ENCODE data around the gene MBNL3. TPM values are rescaled to one million over a fixed set of nuclear protein-coding genes. Genes with fewer than 3 reads are reported as not detected.

The MBNL3 gene
- total RNA-seq, 1 donor from 2014 or later, result 3.1 TPM

DNA sequence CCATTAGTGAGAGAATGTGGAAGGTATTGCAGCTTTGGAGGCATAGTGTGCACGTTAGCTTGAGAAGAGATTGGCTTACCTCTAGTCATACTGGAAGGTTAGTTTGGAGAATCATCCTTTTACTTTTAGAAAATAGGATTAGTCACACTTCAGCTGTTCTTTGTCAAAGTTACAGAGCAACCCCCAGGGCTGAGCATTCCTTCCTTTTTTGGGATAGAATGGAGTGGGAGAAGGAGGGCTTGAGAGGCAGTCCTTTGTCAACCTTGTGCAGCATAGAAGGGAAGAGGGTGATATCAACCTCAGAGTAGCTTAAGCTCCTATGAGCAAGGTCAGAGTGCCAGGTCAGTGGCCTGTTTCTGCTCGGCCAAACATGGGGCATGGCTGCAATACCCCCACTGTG is 8.6 kb upstream of the MBNL3 start:
- Histone ChIP-seq H3K36me3 (no peaks in the 10 kb centered on the region), H3K4me1 (no peaks in the 10 kb centered on the region), H3K27ac (no peak overlapping the region), H3K4me3 (no peak overlapping the region), H3K9me3 (no peaks in the 10 kb centered on the region), H3K27me3 (no peaks in the 10 kb centered on the region)
- no peak for DNase-seq (ENCODE audit: low spot score in 2 of 2)
- intact Hi-C loops (cut with DNase I), result no loop called here
- no peak for TF ChIP-seq CTCF (IDR thresholded peaks at IDR 0.05)

- TF ChIP-seq CTCF (IDR thresholded peaks at IDR 0.05), result no peak
- no peak for DNase-seq (ENCODE audit: low spot score in 2 of 2)
- H3K27ac ChIP-seq, result no peak overlapping the region
- no peaks in the 10 kb centered on the region for H3K27me3 ChIP-seq
- no peaks in the 10 kb centered on the region for H3K36me3 ChIP-seq
- no peaks in the 10 kb centered on the region for H3K9me3 ChIP-seq
- no peak overlapping the region for H3K4me3 ChIP-seq
- H3K4me1 ChIP-seq, result no peaks in the 10 kb centered on the region
- intact Hi-C loops (cut with DNase I), result no loop called here
Observed at GRCh38 chrX:132493095-132493494, 4.3 kb upstream of the MBNL3 start.

DNA sequence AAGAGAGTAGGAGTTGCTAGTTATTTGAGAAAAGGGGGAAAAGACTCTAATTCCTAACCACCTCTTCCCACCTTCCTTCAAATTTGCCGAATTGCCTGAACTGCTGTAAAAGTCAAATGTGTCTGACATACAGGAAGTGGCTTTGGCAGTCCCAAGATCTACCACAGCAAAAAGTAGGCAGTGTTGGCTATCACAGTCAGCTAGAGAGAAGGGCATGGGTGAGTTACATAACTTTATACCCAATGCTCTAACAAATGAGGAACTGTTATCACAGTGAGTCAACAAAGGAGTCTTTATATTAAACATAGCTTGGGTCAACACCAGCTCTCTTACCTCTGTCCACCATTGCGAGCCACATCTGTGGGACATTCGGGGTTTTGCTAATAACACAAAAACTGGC is 2.4 kb upstream of the MBNL3 start:
- no peak for TF ChIP-seq CTCF (IDR thresholded peaks at IDR 0.05)
- no peaks in the 10 kb centered on the region for H3K9me3 ChIP-seq
- intact Hi-C loops (cut with DNase I), result no loop called here
- no peak for DNase-seq (ENCODE audit: low spot score in 2 of 2)
- H3K36me3 ChIP-seq, result no peaks in the 10 kb centered on the region
- H3K27ac ChIP-seq, result no peak overlapping the region
- H3K4me3 ChIP-seq, result no peak overlapping the region
- no peaks in the 10 kb centered on the region for H3K27me3 ChIP-seq
- H3K4me1 ChIP-seq, result no peaks in the 10 kb centered on the region

DNA sequence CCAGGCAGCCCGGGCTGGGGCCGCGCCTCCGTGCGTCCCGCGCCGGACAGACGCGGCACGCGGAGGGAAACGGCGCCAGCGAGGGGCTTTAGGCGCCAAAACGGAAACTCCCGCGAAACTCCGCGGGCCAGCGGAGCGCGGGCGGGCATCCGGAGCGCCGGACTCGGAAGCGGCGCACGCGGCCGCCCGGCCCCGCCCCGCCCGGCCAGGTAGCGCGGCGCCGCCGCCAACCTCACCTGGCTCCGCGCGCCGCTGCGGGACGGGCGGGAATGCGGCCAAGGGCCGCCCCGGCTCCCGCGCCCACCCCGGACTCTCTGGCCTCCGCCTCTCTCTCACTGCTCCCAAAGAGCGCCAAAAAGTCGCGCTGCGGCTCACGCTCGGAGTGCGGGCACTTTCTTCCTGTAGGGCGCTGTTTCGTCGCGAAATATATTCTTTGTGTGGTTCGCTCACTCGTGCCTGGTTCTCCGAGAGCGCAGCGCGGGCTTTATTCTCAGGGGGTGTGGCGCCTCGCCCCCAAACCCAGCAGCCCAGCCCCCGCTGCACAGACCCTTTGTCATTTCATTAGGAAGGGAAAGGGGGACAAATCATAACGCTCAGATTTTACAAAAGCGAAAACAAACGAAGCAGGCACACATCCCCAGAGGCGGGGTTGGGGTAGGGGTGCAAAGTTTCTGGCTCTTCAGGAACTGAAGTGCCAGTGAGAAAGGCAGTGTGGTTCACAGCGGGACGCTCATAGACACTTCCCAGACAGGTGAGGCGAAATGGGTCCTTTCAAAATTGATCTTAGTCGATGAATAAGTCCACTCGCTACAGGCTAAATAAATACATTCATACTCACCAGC is 961 bp upstream of the MBNL3 start:
- Histone ChIP-seq H3K4me3 (peak overlapping the region; percentile 63 to 82), H3K4me1 (no peaks in the 10 kb centered on the region), H3K9me3 (no peaks in the 10 kb centered on the region), H3K36me3 (no peaks in the 10 kb centered on the region), H3K27me3 (no peaks in the 10 kb centered on the region), H3K27ac (peak overlapping the region; percentile 35 to 68)
- DNase-seq (ENCODE audit: low spot score in 2 of 2), result no peak
- TF ChIP-seq CTCF (IDR thresholded peaks at IDR 0.05), result no peak
- intact Hi-C loops (cut with DNase I), result loop anchor here (10.0 kb wide), 1 partner anchor 275 kb away; the partner anchor contains the start of gene RAP2C

DNA sequence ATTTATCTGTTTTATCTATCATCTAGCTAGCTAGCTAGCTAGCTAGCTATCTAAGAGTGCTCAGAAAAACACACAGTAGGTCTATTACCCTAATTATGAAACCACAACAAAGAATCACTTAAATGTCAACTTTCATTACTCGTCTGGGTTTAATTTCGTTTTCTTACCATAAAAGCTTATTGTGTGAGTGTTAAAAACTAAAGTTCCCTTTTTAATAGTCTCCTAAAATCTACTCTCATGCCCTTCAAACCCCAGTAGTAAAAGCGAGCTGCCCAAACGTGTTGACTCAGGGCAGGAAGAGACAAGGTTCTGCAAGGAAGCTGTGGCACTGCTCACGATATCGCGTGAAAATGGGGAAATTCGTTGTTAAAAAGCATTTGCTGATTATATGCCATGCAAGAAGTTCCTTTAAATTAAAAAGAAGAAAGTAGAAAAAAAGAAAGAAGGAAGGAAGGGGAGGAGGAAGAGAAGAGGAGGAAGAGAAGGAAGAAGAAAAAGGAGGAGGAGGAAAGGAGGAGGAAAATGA is 595 bp downstream of the MBNL3 start:
- Histone ChIP-seq H3K4me1 (no peaks in the 10 kb centered on the region), H3K27ac (no peak overlapping the region), H3K27me3 (no peaks in the 10 kb centered on the region), H3K36me3 (no peaks in the 10 kb centered on the region), H3K4me3 (peak overlapping the region; percentile 63 to 82), H3K9me3 (no peaks in the 10 kb centered on the region)
- intact Hi-C loops (cut with DNase I), result loop anchor here (10.0 kb wide), 1 partner anchor 273 kb away; the partner anchor contains the start of gene RAP2C
- DNase-seq (ENCODE audit: low spot score in 2 of 2), result no peak
- TF ChIP-seq CTCF (IDR thresholded peaks at IDR 0.05), result no peak
